ENCODE results near the gene KLRG1. TPM values are rescaled to one million over a fixed set of nuclear protein-coding genes. Genes with fewer than 3 reads are reported as not detected.

The KLRG1 gene
- total and polyA plus RNA-seq, 4 donors = 0.88 to 4.5 (median 3.5) TPM

DNA sequence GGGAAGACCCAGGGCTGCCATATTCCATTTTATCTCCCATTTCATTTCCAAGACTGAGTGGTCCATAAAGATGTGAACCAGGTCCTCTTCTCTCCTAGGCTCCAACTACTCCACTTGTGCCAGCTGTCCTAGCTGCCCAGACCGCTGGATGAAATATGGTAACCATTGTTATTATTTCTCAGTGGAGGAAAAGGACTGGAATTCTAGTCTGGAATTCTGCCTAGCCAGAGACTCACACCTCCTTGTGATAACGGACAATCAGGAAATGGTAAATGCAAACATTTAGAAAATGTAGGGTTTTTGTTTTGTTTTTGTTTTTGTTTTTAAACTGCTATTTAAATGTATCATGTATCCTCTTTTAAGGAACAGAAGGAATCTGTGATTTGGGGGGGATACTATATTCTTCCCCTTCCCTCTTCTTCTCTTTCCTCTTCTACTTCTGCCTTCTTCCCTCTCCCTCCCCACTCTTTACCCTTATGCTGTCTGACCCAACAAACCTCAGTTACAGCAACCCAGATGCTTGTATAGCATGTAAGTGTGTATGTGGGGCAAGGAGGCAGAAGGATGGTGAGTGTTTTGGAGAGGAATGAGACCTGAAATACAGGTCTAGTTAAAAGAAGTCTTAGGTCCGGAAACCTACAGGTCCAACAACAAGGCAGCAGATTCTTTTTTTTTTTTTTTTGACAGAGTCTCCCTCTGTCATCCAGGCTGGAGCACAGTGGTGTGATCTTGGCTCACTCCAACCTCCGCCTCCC is 5.9 kb downstream of the KLRG1 start:
- Histone ChIP-seq H3K4me1 (ENCODE audit: control insufficient read depth in 1 of 2, insufficient read depth in 2 of 2, low read length in 2 of 2) (no peaks in the 10 kb centered on the region), H3K9me3 (ENCODE audit: control insufficient read depth, low read length) (no peaks in the 10 kb centered on the region), H3K36me3 (ENCODE audit: control insufficient read depth in 1 of 2, insufficient read depth in 2 of 2, low read length in 1 of 2) (no peaks in the 10 kb centered on the region), H3K27me3 (ENCODE audit: control insufficient read depth in 1 of 2, insufficient read depth in 2 of 2, low read length in 1 of 2) (no peaks in the 10 kb centered on the region), H3K4me3 (ENCODE audit: low read length in 2 of 2) (no peak overlapping the region), H3K27ac (ENCODE audit: low read depth in 1 of 2, low read length in 2 of 2) (no peak overlapping the region)
- ATAC-seq (ENCODE audit: low FRiP score) (no peak), DNase-seq (no peak)
- intact Hi-C loops (cut with DNase I) = no loop called here
- 48 to 55% methylated on average over 4 of the region's 4 CpGs for WGBS, 2 donors

- 51 to 52% methylated on average over 5 of the region's 5 CpGs for WGBS, 2 donors
- no peak overlapping the region for H3K27ac ChIP-seq (ENCODE audit: low read depth in 1 of 2, low read length in 2 of 2)
These were observed 7.5 kb downstream of the KLRG1 start for GRCh38 chr12:8996682-8997405.

GRCh38 chr12:9001233-9001632 is 11.9 kb downstream of the KLRG1 start:
- Histone ChIP-seq H3K27me3 (ENCODE audit: control insufficient read depth in 1 of 2, insufficient read depth in 2 of 2, low read length in 1 of 2) (no peaks in the 10 kb centered on the region), H3K27ac (ENCODE audit: low read depth in 1 of 2, low read length in 2 of 2) (no peak overlapping the region), H3K36me3 (ENCODE audit: control insufficient read depth in 1 of 2, insufficient read depth in 2 of 2, low read length in 1 of 2) (no peaks in the 10 kb centered on the region), H3K9me3 (ENCODE audit: control insufficient read depth, low read length) (no peaks in the 10 kb centered on the region), H3K4me1 (ENCODE audit: control insufficient read depth in 1 of 2, insufficient read depth in 2 of 2, low read length in 2 of 2) (no peaks in the 10 kb centered on the region), H3K4me3 (ENCODE audit: low read length in 2 of 2) (no peak overlapping the region)
- ATAC-seq (ENCODE audit: low FRiP score) = no peak
- intact Hi-C loops (cut with DNase I) = no loop called here
- no peak for DNase-seq
- 81 to 87% methylated on average over 4 of the region's 4 CpGs for WGBS, 2 donors

More at GRCh38 chr12:8996682-8997405, 7.5 kb downstream of the KLRG1 start:
- DNase-seq (no peak), ATAC-seq (ENCODE audit: low FRiP score) (no peak)
- intact Hi-C loops (cut with DNase I) = no loop called here
- Histone ChIP-seq H3K4me3 (ENCODE audit: low read length in 2 of 2) (no peak overlapping the region), H3K4me1 (ENCODE audit: control insufficient read depth in 1 of 2, insufficient read depth in 2 of 2, low read length in 2 of 2) (no peaks in the 10 kb centered on the region), H3K36me3 (ENCODE audit: control insufficient read depth in 1 of 2, insufficient read depth in 2 of 2, low read length in 1 of 2) (no peaks in the 10 kb centered on the region), H3K27me3 (ENCODE audit: control insufficient read depth in 1 of 2, insufficient read depth in 2 of 2, low read length in 1 of 2) (no peaks in the 10 kb centered on the region), H3K9me3 (ENCODE audit: control insufficient read depth, low read length) (no peaks in the 10 kb centered on the region)

- H3K4me1 ChIP-seq (ENCODE audit: control insufficient read depth in 1 of 2, insufficient read depth in 2 of 2, low read length in 2 of 2) = no peaks in the 10 kb centered on the region
- DNase-seq = no peak
- no peak for ATAC-seq (ENCODE audit: low FRiP score)
- no peaks in the 10 kb centered on the region for H3K36me3 ChIP-seq (ENCODE audit: control insufficient read depth in 1 of 2, insufficient read depth in 2 of 2, low read length in 1 of 2)
- H3K27me3 ChIP-seq (ENCODE audit: control insufficient read depth in 1 of 2, insufficient read depth in 2 of 2, low read length in 1 of 2) = no peaks in the 10 kb centered on the region
- no peak overlapping the region for H3K27ac ChIP-seq (ENCODE audit: low read depth in 1 of 2, low read length in 2 of 2)
- no peak overlapping the region for H3K4me3 ChIP-seq (ENCODE audit: low read length in 2 of 2)
- H3K9me3 ChIP-seq (ENCODE audit: control insufficient read depth, low read length) = no peaks in the 10 kb centered on the region
- intact Hi-C loops (cut with DNase I) = no loop called here
These were observed 13.0 kb downstream of the KLRG1 start for GRCh38 chr12:9002335-9002734.

GRCh38 chr12:9022592-9022991 is 33.2 kb downstream of the KLRG1 start:
- H3K27ac ChIP-seq (ENCODE audit: low read depth in 1 of 2, low read length in 2 of 2) = no peak overlapping the region
- DNase-seq (no peak), ATAC-seq (ENCODE audit: low FRiP score) (no peak)
- no peaks in the 10 kb centered on the region for H3K4me1 ChIP-seq (ENCODE audit: control insufficient read depth in 1 of 2, insufficient read depth in 2 of 2, low read length in 2 of 2)
- no peaks in the 10 kb centered on the region for H3K36me3 ChIP-seq (ENCODE audit: control insufficient read depth in 1 of 2, insufficient read depth in 2 of 2, low read length in 1 of 2)
- H3K27me3 ChIP-seq (ENCODE audit: control insufficient read depth in 1 of 2, insufficient read depth in 2 of 2, low read length in 1 of 2) = no peaks in the 10 kb centered on the region
- WGBS, 2 donors = 79 to 81% methylated on average over 2 of the region's 2 CpGs
- intact Hi-C loops (cut with DNase I) = no loop called here
- H3K9me3 ChIP-seq (ENCODE audit: control insufficient read depth, low read length) = no peaks in the 10 kb centered on the region
- H3K4me3 ChIP-seq (ENCODE audit: low read length in 2 of 2) = no peak overlapping the region

DNA sequence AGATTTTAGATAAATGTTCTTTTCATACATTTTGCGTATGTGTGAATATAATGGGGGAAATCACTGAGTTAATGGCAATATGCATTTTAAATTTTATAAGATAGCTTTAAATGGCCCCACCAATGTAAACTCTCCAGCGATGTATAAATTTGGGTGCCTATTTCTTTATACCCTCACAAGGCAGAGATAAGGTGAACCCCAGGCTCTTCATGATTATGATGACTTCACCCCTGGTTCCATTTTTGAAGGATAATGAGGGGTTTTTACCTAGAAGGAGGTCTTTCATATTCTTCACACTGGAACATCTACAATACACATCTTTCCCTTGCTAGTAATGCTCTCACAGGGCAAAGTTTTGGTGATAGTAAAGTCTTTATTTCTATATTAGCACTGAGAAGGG is 35.2 kb downstream of the KLRG1 start:
- no peaks in the 10 kb centered on the region for H3K9me3 ChIP-seq (ENCODE audit: control insufficient read depth, low read length)
- intact Hi-C loops (cut with DNase I) = no loop called here
- no peak overlapping the region for H3K27ac ChIP-seq (ENCODE audit: low read depth in 1 of 2, low read length in 2 of 2)
- H3K36me3 ChIP-seq (ENCODE audit: control insufficient read depth in 1 of 2, insufficient read depth in 2 of 2, low read length in 1 of 2) = no peaks in the 10 kb centered on the region
- H3K4me1 ChIP-seq (ENCODE audit: control insufficient read depth in 1 of 2, insufficient read depth in 2 of 2, low read length in 2 of 2) = no peaks in the 10 kb centered on the region
- H3K4me3 ChIP-seq (ENCODE audit: low read length in 2 of 2) = no peak overlapping the region
- DNase-seq (no peak), ATAC-seq (ENCODE audit: low FRiP score) (no peak)
- 91 to 96% methylated on average over 2 of the region's 2 CpGs for WGBS, 2 donors
- H3K27me3 ChIP-seq (ENCODE audit: control insufficient read depth in 1 of 2, insufficient read depth in 2 of 2, low read length in 1 of 2) = no peaks in the 10 kb centered on the region

GRCh38 chr12:9027161-9028059 is 38.1 kb downstream of the KLRG1 start:
- H3K9me3 ChIP-seq (ENCODE audit: control insufficient read depth, low read length) = no peaks in the 10 kb centered on the region
- no peaks in the 10 kb centered on the region for H3K4me1 ChIP-seq (ENCODE audit: control insufficient read depth in 1 of 2, insufficient read depth in 2 of 2, low read length in 2 of 2)
- WGBS, 2 donors = 86 to 93% methylated on average over 7 of the region's 7 CpGs
- intact Hi-C loops (cut with DNase I) = no loop called here
- H3K4me3 ChIP-seq (ENCODE audit: low read length in 2 of 2) = no peak overlapping the region
- H3K36me3 ChIP-seq (ENCODE audit: control insufficient read depth in 1 of 2, insufficient read depth in 2 of 2, low read length in 1 of 2) = no peaks in the 10 kb centered on the region
- no peaks in the 10 kb centered on the region for H3K27me3 ChIP-seq (ENCODE audit: control insufficient read depth in 1 of 2, insufficient read depth in 2 of 2, low read length in 1 of 2)
- no peak for DNase-seq
- ATAC-seq (ENCODE audit: low FRiP score) = no peak
- H3K27ac ChIP-seq (ENCODE audit: low read depth in 1 of 2, low read length in 2 of 2) = no peak overlapping the region

- DNase-seq = no peak
- Histone ChIP-seq H3K4me1 (ENCODE audit: control insufficient read depth in 1 of 2, insufficient read depth in 2 of 2, low read length in 2 of 2) (no peaks in the 10 kb centered on the region), H3K27ac (ENCODE audit: low read depth in 1 of 2, low read length in 2 of 2) (no peak overlapping the region), H3K4me3 (ENCODE audit: low read length in 2 of 2) (no peak overlapping the region), H3K27me3 (ENCODE audit: control insufficient read depth in 1 of 2, insufficient read depth in 2 of 2, low read length in 1 of 2) (no peaks in the 10 kb centered on the region), H3K36me3 (ENCODE audit: control insufficient read depth in 1 of 2, insufficient read depth in 2 of 2, low read length in 1 of 2) (no peaks in the 10 kb centered on the region), H3K9me3 (ENCODE audit: control insufficient read depth, low read length) (no peaks in the 10 kb centered on the region)
- ATAC-seq (ENCODE audit: low FRiP score) = no peak
- intact Hi-C loops (cut with DNase I) = loop anchor here in 1 of 2 donors (5.0 to 10.0 kb wide), 2 partner anchors 73 to 486 kb away; partner anchors contain the start of gene CLEC4E
- WGBS, 2 donors = 68 to 70% methylated on average over 2 of the region's 2 CpGs
These were observed 41.4 kb downstream of the KLRG1 start for GRCh38 chr12:9030776-9031175.

All from aorta (tissue), 5 donors.